GM20000 (cell line): Measurements from ENCODE around the gene IQSEC2.

ENCODE experiments used
- DNase-seq: peaks from one replicate; pipeline ENCODE4 v3.0.0; 2012; ENCODE audit warnings: low spot score
- CTCF ChIP-seq: IDR thresholded peaks from 2 replicates; pipeline ENCODE4 v1.5.1; 2012; ENCODE audit warnings: mild to moderate bottlenecking, control low read depth; ENCODE audit errors: extremely low read depth, missing control alignments

The IQSEC2 gene

GRCh38 chrX:53237056-53237455 is 44.3 kb downstream of the IQSEC2 start:
- no peak for TF ChIP-seq CTCF
- DNase-seq, result no peak

- TF ChIP-seq CTCF, result no peak
- no peak for DNase-seq
Observed at GRCh38 chrX:53236025-53236679, 45.2 kb downstream of the IQSEC2 start.

- TF ChIP-seq CTCF, result no peak
Observed at GRCh38 chrX:53235566-53235965, 45.8 kb downstream of the IQSEC2 start.

GRCh38 chrX:53234484-53234883 is 46.9 kb downstream of the IQSEC2 start:
- no peak for DNase-seq
- no peak for TF ChIP-seq CTCF

More at GRCh38 chrX:53235566-53235965, 45.8 kb downstream of the IQSEC2 start:
- no peak for DNase-seq

- DNase-seq, result no peak
- TF ChIP-seq CTCF, result no peak
Observed at GRCh38 chrX:53233536-53233935, 47.8 kb downstream of the IQSEC2 start.

- no peak for TF ChIP-seq CTCF
- no peak for DNase-seq
Observed at GRCh38 chrX:53230116-53230515, 51.3 kb downstream of the IQSEC2 start.

- no peak for DNase-seq
- no peak for TF ChIP-seq CTCF
Observed at GRCh38 chrX:53227224-53227765, 54.1 kb downstream of the IQSEC2 start.
